Neural cell (in vitro differentiated cells): ENCODE data around the gene HK1. TPM values are rescaled to one million over a fixed set of nuclear protein-coding genes. Genes with fewer than 3 reads are reported as not detected.

Source experiments
- H2AFZ ChIP-seq: fragments of 200-600, 300-800 bp; sonication (generic), shearing (Covaris generic); 2 replicates; pipeline ENCODE4 v1.6.0; 2014; ENCODE audit warnings: low read depth, mild to moderate bottlenecking, antibody characterized with exemption, low read length, moderate library complexity
- H3F3A ChIP-seq: fragments of 200-600 bp; shearing (Covaris generic); 2 replicates; pipeline ENCODE4 v1.6.1; 2016; ENCODE audit warnings: mild to moderate bottlenecking, moderate library complexity, mixed read lengths, antibody characterized with exemption, low read length; ENCODE audit not compliant: insufficient read depth, poor library complexity, severe bottlenecking
- H3K27ac ChIP-seq: fragments of 200-600, 300-800 bp; sonication (generic), shearing (Covaris generic); 2 replicates; pipeline ENCODE4 v1.5.1; 2014; ENCODE audit warnings: mild to moderate bottlenecking, low read length, moderate library complexity
- H3K27me3 ChIP-seq: fragments of 300-800, 200-600 bp; sonication (generic), shearing (Covaris generic); 2 replicates; pipeline ENCODE4 v1.6.0; 2014; ENCODE audit warnings: mild to moderate bottlenecking, low read depth, low read length, moderate library complexity; ENCODE audit not compliant: insufficient read depth
- H3K36me3 ChIP-seq: fragments of 300-800, 200-600 bp; sonication (generic), shearing (Covaris generic); 2 replicates; pipeline ENCODE4 v1.5.1; 2014; ENCODE audit warnings: mild to moderate bottlenecking, antibody characterized with exemption, low read length, moderate library complexity; ENCODE audit not compliant: insufficient read depth
- H3K4me2 ChIP-seq: fragments of 300-800, 200-600 bp; sonication (generic), shearing (Covaris generic); 2 replicates; pipeline ENCODE4 v1.6.0; 2014; ENCODE audit warnings: mild to moderate bottlenecking, low read length
- H3K4me3 ChIP-seq: fragments of 300-800, 200-600 bp; sonication (generic), shearing (Covaris generic); 2 replicates; pipeline ENCODE4 v1.5.1; 2014; ENCODE audit warnings: mild to moderate bottlenecking, low read length, moderate library complexity
- H3K79me2 ChIP-seq: fragments of 200-600 bp; shearing (Covaris generic); replicated peaks from 2 replicates; pipeline ENCODE4 v1.6.0; 2014; ENCODE audit warnings: mild to moderate bottlenecking, low read length, moderate library complexity; ENCODE audit not compliant: insufficient read depth
- H3K9ac ChIP-seq: fragments of 300-800, 200-600 bp; sonication (generic), shearing (Covaris generic); 2 replicates; pipeline ENCODE4 v1.6.1; 2016; ENCODE audit warnings: mild to moderate bottlenecking, low read length, mixed read lengths
- H3K9me2 ChIP-seq: fragments of 200-600 bp; shearing (Covaris generic); 2 replicates; pipeline ENCODE4 v1.6.1; 2016; ENCODE audit warnings: mild to moderate bottlenecking, low read length, mixed read lengths; ENCODE audit not compliant: insufficient read depth
- H3K9me3 ChIP-seq: fragments of 200-600, 300-800 bp; sonication (generic), shearing (Covaris generic); 2 replicates; pipeline ENCODE4 v1.6.1; 2016; ENCODE audit warnings: mild to moderate bottlenecking, mixed run types, low read length, moderate library complexity, mixed read lengths
- H4K20me1 ChIP-seq: fragments of 200-600 bp; shearing (Covaris generic); 2 replicates; pipeline ENCODE4 v1.6.1; 2016; ENCODE audit warnings: mild to moderate bottlenecking, mixed run types; ENCODE audit not compliant: insufficient read depth
- EP300 ChIP-seq: fragments of 450-650 bp; conservative IDR thresholded peaks from 2 replicates; pipeline ENCODE4 v1.6.1; 2014; ENCODE audit warnings: antibody characterized with exemption, mild to moderate bottlenecking, moderate library complexity; ENCODE audit not compliant: poor library complexity, severe bottlenecking
- EZH2 ChIP-seq: fragments of 200-600, 300-800 bp; shearing (Covaris generic), sonication (generic); IDR thresholded peaks from 2 replicates; pipeline ENCODE4 v1.6.1; 2014; ENCODE audit warnings: antibody characterized with exemption, low read length, borderline replicate concordance, mild to moderate bottlenecking; ENCODE audit not compliant: insufficient read depth, poor library complexity, severe bottlenecking
- MXI1 ChIP-seq: fragments of 450-650 bp; conservative IDR thresholded peaks from 2 replicates; pipeline ENCODE4 v1.6.1; 2014; ENCODE audit warnings: antibody characterized with exemption, mild to moderate bottlenecking; ENCODE audit not compliant: poor library complexity, severe bottlenecking
- POLR2AphosphoS5 ChIP-seq: IDR thresholded peaks from 2 replicates; pipeline ENCODE4 v1.6.1; 2012
- RAD21 ChIP-seq: fragments of 450-650 bp; conservative IDR thresholded peaks from 2 replicates; pipeline ENCODE4 v1.6.1; 2014; ENCODE audit warnings: antibody characterized with exemption, mild to moderate bottlenecking, moderate library complexity
- SMC3 ChIP-seq: fragments of 450-650 bp; conservative IDR thresholded peaks from 2 replicates; pipeline ENCODE4 v1.6.1; 2014; ENCODE audit warnings: antibody characterized with exemption, mild to moderate bottlenecking, moderate library complexity; ENCODE audit not compliant: poor library complexity
- TAF1 ChIP-seq: IDR thresholded peaks from 2 replicates; pipeline ENCODE4 v1.6.1; 2012; ENCODE audit warnings: low read depth
- polyA plus RNA-seq: library from polyadenylated mRNA; depleted of rRNA; stranded (reverse); fragments of >200 nt; gene quantifications from 2 replicates; pipeline ENCODE4 v1.2.3, GENCODE V29; 2014
- TF ChIP-seq, protein P1 (sequence below): IDR thresholded peaks from 2 replicates; pipeline ENCODE4 v1.6.1; 2012; ENCODE audit warnings: borderline replicate concordance
- TF ChIP-seq, protein P2 (sequence below): fragments of 450-650 bp; IDR thresholded peaks from 2 replicates; pipeline ENCODE4 v1.5.1; 2014; ENCODE audit warnings: antibody characterized with exemption, mild to moderate bottlenecking, moderate library complexity; ENCODE audit not compliant: poor library complexity, severe bottlenecking

The HK1 gene
- polyA plus RNA-seq, 1 donor from 2014 or later = 60.5 TPM

DNA sequence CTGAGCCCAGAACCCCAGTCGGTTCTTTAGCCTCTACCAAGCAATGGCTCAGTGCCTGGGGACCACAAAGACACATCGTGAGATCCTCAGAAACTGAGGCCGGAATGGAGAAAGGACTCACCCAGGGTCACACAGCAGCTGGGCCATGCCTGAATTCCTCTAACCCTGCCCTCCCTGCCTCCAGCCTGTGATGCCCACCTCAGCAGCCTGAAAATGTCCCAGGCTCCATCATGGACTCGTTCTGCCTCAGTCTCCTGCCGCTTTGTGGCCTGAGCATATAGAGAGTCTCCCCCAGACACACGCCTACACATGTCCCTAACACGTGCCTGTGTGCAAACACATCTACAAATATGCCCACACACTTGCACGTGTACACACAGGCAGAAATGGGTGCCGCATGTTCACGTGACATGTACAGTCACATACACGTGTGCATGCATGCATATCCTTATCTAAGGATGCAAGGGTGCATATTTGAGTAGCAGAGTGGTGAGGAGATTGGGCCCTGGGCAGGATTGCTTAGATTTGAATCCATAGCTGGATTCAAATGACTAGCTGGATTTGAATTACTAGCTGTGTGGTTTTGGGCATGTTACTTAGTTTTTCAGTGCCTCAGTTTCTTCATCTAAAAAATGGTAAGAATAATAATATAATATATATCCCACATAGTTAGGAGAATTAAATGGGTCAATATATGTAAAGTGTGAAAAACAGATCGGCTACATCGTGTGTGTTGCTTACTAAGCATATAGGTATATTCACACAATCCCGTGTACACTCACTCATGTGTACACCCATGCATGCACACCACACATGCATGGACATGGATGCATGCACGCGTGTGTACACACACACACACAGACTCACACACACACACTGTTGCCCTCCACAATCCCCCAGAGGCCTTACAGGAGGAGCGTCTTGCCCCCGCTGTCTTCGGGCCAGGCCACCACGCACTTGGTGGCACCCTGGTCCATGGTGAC lies 136.0 kb downstream of the HK1 start:
- Histone ChIP-seq H3K9ac (no peak overlapping the region), H3K9me2 (no peaks in the 10 kb centered on the region), H3F3A (no peaks in the 10 kb centered on the region), H3K9me3 (no peaks in the 10 kb centered on the region), H3K4me2 (no peak overlapping the region), H3K36me3 (no peaks in the 10 kb centered on the region), H3K27me3 (no peaks in the 10 kb centered on the region), H3K79me2 (no peaks in the 10 kb centered on the region), H3K27ac (no peak overlapping the region), H3K4me3 (no peak overlapping the region), H2AFZ (no peak overlapping the region), H4K20me1 (no peaks in the 10 kb centered on the region)
- no peak for TF ChIP-seq TAF1
- no peak for TF ChIP-seq EP300
- no peak for TF ChIP-seq RAD21
- TF ChIP-seq SMC3 = no peak
- no peak for TF ChIP-seq MXI1
- TF ChIP-seq, protein P1, sequence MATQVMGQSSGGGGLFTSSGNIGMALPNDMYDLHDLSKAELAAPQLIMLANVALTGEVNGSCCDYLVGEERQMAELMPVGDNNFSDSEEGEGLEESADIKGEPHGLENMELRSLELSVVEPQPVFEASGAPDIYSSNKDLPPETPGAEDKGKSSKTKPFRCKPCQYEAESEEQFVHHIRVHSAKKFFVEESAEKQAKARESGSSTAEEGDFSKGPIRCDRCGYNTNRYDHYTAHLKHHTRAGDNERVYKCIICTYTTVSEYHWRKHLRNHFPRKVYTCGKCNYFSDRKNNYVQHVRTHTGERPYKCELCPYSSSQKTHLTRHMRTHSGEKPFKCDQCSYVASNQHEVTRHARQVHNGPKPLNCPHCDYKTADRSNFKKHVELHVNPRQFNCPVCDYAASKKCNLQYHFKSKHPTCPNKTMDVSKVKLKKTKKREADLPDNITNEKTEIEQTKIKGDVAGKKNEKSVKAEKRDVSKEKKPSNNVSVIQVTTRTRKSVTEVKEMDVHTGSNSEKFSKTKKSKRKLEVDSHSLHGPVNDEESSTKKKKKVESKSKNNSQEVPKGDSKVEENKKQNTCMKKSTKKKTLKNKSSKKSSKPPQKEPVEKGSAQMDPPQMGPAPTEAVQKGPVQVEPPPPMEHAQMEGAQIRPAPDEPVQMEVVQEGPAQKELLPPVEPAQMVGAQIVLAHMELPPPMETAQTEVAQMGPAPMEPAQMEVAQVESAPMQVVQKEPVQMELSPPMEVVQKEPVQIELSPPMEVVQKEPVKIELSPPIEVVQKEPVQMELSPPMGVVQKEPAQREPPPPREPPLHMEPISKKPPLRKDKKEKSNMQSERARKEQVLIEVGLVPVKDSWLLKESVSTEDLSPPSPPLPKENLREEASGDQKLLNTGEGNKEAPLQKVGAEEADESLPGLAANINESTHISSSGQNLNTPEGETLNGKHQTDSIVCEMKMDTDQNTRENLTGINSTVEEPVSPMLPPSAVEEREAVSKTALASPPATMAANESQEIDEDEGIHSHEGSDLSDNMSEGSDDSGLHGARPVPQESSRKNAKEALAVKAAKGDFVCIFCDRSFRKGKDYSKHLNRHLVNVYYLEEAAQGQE = no peak
- TF ChIP-seq, protein P2, sequence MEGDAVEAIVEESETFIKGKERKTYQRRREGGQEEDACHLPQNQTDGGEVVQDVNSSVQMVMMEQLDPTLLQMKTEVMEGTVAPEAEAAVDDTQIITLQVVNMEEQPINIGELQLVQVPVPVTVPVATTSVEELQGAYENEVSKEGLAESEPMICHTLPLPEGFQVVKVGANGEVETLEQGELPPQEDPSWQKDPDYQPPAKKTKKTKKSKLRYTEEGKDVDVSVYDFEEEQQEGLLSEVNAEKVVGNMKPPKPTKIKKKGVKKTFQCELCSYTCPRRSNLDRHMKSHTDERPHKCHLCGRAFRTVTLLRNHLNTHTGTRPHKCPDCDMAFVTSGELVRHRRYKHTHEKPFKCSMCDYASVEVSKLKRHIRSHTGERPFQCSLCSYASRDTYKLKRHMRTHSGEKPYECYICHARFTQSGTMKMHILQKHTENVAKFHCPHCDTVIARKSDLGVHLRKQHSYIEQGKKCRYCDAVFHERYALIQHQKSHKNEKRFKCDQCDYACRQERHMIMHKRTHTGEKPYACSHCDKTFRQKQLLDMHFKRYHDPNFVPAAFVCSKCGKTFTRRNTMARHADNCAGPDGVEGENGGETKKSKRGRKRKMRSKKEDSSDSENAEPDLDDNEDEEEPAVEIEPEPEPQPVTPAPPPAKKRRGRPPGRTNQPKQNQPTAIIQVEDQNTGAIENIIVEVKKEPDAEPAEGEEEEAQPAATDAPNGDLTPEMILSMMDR = no peak
- no peak for TF ChIP-seq EZH2
- no peak for TF ChIP-seq POLR2AphosphoS5

GRCh38 chr10:69415049-69415448 lies 136.8 kb downstream of the HK1 start:
- Histone ChIP-seq H3K9me2 (no peaks in the 10 kb centered on the region), H3K27ac (no peak overlapping the region), H3K9ac (no peak overlapping the region), H3K36me3 (no peaks in the 10 kb centered on the region), H3K4me2 (no peak overlapping the region), H3K79me2 (no peaks in the 10 kb centered on the region), H3K9me3 (no peaks in the 10 kb centered on the region), H4K20me1 (no peaks in the 10 kb centered on the region), H3K27me3 (no peaks in the 10 kb centered on the region), H3K4me3 (no peak overlapping the region), H2AFZ (no peak overlapping the region), H3F3A (no peaks in the 10 kb centered on the region)
- no peak for TF ChIP-seq SMC3
- TF ChIP-seq EZH2 = no peak
- TF ChIP-seq POLR2AphosphoS5 = no peak
- TF ChIP-seq EP300 = no peak
- no peak for TF ChIP-seq RAD21
- TF ChIP-seq, protein P2 = no peak
- no peak for TF ChIP-seq TAF1
- TF ChIP-seq, protein P1 = no peak
- no peak for TF ChIP-seq MXI1
